ENCODE measurements around the gene ZBTB33.

ZBTB33 gene

DNA sequence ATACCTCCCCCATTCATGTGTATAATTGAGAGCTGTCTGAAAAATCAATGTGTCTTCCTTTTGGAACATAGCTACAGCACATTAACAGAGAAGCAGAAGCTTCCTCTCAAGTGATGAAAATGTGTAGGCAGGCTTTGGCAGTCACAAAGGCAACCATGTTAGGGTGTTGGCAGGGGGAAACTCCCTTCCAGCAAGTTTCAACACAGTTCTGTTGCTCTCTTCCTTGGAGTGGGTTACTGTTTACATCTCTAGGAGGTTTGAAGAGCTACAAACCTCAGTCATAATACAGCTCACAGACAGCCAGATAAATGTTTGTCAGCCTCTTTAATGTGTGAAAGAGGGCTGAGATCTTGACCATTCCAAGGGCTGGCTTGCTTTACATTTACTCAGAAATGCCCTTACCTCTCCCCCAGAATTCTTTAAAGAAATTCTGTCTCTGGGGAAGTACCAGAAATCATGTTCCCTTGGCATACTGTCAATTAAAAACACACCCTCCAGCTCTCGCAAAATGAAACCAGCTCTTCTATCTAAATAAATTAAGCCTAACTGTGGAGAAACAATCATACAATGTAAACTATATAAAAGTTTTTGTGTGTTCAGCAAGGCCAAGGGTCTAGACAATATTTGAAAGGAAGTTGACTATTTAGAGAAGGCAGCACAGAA is 18.9 kb downstream of the ZBTB33 start:
- DNase-seq: peak; percentile 26 to 31

DNA sequence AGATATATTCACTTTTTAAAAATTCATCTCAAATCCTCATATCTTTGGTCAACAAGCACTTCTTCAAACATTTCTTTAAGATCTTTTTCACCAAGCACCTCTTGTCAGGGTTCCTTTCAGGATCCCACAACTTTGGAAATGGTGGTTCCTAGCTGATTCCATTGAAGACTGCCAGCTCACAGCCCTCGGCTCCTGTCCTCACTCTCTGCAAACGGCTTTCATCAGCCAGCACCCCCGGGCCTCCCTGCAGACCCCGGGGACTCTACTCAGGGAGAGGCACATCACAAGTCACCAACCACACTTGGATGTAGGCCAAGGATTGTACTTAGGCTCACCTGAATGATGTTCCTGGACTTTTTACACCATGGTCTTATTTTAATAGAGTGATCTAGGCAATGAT is 20.0 kb downstream of the ZBTB33 start:
- DNase-seq: no peak

DNA sequence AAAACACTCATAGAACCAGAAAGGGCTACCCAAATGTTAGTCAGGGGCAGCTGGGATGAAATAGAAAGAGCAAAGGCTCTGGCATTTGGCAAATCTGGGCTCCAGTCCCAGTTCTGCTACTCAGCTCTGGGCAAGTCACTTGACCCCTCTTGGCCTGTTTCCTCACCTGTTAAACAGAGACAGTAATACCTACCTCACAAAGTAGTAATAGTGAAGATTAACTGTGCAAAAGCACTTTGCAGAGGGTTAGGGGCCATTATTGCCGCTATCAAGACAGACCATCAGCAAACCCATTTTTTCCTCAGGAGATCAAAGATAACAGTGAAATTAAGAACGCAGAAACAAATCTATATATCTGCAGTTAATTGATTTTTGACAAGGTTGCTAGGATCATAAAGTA is 20.6 kb downstream of the ZBTB33 start:
- DNase-seq: no peak

DNA sequence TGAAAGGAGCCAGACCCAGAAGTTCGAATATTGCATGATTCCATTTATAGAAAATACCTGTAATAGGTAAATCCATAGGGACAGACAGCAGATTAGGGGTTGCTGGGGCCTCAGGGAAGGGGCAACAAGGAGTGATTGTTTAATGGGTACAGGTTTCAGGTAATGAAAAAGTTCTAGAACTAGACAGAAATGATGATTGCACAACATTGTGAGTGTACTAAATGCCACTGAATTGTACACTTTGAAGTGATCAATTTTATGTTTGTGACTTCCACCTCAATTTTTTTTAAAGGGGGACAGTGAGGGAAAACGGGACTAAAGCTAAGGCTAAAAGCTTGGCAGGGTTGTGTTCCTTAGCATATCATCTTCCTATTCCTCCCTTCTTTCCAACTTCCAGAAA is 23.5 kb downstream of the ZBTB33 start:
- DNase-seq: no peak

DNA sequence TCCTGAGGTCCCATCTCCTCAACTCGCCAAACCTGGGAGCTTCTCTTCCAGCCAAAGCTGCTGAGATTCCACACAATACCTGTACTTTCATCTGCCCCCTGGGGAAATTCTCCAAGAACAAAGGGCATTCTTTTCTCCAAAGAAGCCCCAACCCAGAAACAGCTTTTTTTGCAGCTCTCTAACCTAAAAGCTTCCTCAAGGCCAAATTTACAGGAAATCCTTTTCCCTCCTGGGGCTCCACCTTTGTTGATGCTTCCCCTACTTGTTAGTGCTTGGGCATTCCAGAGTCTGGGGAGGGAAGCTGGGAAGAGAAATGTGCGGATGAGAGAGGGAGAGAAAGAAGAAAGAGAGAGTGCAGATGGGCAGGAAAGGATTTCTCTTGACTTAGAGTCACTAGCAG is 24.3 kb downstream of the ZBTB33 start:
- no peak for DNase-seq

DNA sequence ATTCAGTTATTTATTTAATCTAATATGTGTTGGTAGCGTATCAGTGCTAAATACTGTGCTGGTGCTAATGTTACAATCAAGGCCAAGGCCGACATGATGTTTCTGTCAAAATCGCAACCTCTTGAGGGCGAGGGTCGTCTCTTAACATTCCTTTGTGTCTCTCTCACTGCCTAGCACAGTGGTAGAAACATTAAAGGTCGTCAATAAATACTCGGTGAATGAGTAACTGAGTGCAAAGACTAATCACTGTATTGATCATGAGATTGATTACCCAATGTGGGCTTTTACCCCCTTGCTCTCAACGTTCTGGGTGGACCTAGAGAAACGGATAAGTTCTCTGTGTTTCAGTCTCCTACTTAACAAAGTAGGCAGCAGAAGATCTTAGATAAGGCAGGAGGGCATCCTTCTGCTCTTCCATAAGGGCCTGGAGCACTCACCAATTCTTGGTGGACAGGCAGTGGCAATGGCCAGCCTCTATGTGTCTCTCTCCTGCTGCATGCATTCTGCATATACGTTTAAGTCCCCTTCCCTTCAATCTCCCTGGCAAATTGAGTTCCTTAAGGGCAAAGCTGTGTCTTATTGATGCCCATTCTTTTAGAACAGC is 30.5 kb downstream of the ZBTB33 start:
- DNase-seq: no peak

DNA sequence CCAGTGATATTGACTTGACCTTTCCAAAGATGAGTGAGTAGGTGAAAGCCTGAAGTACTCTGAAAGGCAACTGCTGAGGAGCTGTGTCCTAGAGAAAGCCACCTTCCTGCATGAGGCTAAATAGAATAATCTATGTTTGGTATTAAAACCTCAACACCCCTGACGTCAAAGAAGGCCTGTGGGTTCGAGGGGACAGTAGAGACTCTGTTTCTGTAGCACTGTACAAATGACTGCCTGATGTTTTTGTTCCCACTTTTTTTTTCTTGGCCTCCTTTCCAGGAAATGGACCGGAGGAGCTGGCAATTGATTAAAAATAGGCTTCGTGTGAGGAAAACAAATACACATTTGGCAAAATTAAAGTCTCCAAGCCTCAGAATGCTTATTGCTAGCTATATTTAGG is 31.1 kb downstream of the ZBTB33 start:
- no peak for DNase-seq

- DNase-seq: no peak
Observed at GRCh38 chrX:120282697-120283096, 32.1 kb downstream of the ZBTB33 start.

- DNase-seq: no peak
Observed at GRCh38 chrX:120286733-120287512, 36.3 kb downstream of the ZBTB33 start.

DNA sequence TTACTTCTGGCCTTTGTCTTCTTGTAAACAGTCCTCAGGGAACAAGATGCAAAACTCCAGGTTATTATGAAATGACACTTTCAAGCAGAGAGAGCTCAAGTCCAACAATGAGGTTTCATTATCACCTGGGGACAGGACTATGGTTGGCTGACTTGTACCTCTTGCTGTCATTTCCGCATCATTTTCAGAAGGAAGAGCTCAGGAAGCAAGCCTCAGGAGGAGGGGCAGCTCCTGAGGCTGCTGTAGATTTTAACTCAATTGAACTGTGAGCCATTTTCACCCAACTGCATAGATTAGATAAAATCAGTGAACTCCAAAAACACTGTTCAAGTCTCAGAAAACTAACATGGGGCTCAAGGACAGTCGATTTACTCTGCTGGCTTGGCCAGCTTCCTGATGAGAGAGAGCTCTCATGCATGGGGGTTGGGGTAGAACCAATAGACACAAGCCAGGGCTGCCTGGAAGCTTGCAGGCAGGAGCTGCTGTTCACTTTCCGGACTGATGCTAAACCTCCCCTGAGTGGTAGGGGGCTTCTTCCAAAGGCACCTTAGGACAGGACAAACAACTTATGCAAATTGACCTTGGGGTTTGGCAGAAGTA is 37.0 kb downstream of the ZBTB33 start:
- DNase-seq: no peak

DNA sequence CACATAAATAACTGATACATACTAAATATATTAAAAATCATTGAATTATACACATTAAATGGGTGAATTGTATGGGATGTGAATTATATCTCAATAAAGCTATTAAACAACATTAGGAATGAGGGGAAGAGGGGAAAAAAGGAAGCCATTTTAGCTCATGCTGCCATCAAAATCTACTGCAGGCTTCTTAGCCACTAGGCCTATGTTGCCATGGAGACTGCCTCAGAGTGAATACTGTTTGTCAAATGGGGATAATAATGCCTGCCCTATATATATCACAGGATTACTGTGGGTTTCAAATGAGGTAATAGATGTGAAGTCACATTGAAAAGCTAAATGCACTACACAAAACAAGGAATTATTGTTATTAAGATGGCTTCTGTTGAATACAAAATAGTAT is 39.5 kb downstream of the ZBTB33 start:
- DNase-seq: no peak

DNA sequence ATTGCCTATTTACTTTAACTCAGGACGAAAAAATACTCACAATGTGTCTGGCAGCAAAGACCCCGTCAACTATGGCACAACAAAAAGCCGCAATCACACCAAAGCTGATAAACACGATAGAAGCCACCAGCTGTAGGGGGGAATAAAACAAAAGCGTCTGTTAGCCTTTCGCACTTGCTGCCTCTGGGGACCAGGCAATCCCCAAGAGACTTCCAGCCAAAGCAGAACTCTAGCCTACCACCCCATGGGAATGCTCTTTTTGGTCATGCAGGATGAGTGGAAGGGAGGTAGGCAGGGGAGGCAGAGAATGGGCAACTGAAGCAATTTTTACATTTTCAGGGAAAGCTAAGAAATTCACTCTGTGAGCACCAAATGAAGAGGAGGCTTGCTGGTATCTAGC is 40.6 kb downstream of the ZBTB33 start:
- no peak for DNase-seq

- no peak for DNase-seq
Observed at GRCh38 chrX:120293015-120293414, 42.4 kb downstream of the ZBTB33 start.

DNA sequence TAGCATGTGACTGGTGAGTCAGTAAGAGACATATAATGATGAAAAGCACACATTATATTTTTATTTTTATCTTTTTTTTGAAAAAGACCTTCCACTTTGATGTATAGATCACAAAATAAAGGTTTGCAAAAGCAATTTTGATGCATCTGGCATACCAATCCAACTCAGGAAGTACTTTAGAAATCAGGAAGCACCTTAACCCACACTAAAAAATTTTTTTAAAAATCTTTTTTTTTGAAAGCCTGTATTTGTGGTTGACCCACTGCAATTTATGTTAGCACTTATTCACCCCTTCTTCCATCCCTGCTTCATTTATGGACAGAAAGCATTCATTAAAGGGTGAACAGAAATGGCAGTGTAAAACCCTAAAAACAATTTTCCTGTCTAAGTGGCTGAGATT is 44.0 kb downstream of the ZBTB33 start:
- DNase-seq: no peak

DNA sequence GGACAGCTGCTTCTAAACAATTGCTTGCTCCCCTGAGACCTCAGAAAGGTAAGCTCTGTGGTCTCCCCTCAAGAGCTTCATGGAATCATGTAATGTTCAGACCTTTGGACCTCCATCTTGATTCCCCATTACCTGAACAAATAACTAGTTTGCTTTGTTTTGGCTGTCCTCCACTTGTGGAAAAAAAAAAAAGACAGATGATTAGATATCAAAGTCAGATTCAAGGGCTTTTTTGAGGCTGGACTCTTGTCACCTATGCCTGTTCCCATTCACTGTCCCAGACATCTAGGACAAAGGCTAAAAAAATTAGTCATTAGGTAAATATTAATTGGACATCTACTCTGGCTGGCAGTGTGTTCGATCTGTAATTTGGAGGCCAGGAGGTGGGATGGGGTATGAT is 47.3 kb downstream of the ZBTB33 start:
- DNase-seq: no peak

GRCh38 chrX:120299928-120300327 is 49.3 kb downstream of the ZBTB33 start:
- no peak for DNase-seq

DNA sequence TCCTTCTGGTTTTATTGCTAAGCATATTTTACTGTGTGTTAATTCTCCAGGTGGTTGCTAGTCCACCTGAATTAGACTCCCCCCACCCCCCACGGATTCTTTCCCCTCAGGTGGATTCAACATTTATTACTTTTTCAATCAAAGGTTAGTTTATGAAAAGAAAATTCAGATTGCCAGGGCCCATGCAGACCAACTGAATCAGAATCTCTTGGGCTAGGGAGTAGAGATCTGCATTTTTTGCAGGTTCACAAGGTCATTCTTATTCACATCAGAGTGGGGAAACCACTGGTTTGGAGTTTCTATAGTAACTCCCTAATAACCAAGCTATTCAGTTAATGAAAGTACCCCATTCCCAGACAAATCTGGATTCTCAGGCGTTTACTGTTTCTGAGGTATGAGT is 50.9 kb downstream of the ZBTB33 start:
- no peak for DNase-seq

DNA sequence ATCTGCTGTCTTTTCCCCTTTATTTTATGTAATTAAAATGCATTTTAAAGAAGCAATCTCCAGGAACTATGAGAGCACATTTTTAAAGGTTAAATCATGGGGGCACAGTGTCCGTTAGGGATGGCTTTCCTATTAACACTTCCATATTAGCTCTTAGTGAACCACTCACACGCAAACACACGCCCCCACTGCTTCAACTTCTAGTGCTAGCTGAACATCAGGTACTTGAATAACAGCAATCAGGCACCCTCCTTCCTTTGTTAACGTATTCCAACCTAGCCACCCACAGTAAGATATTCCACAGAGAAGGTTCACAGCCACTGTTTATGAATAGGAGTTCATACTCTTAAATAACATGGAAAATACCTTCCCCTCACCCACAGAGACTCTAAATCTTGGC is 51.3 kb downstream of the ZBTB33 start:
- no peak for DNase-seq

DNA sequence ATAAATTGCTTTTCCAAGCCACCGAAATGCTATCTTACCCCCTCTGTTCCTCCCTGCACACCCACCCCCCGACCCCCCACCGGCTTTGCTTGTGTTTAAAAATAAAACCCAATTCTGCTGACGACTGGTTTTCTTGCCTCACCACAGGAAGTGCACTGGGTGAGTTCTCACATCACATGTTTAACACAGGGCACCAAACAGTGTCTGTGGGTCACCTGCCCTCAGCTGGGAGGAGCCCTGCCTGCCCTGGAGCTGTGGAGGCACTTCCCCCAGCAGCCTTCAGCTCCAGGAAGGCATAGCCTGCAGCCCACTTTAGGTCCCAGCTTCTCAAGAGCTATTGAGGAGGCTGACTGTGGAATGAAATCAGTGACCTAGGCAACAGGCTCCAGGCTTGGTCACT is 51.8 kb downstream of the ZBTB33 start:
- peak; percentile 68 for DNase-seq

- no peak for DNase-seq
Observed at GRCh38 chrX:120304256-120304655, 53.6 kb downstream of the ZBTB33 start.

GRCh38 chrX:120305531-120306141 is 55.0 kb downstream of the ZBTB33 start:
- no peak for DNase-seq

- no peak for DNase-seq
Observed at GRCh38 chrX:120306630-120307029, 56.0 kb downstream of the ZBTB33 start.
